GM12875 (cell line): ENCODE measurements around the gene PSPC1.

Experiments used
- H3K4me3 ChIP-seq: one replicate; pipeline ENCODE4 v1.5.1; 2011; ENCODE audit warnings: low read depth, low read length, control low read depth
- TF ChIP-seq, protein P1 (sequence below): IDR thresholded peaks from 2 replicates; pipeline ENCODE4 v1.5.1; 2011; ENCODE audit warnings: low read depth, mild to moderate bottlenecking, control low read depth, inconsistent platforms, low read length, moderate library complexity, borderline replicate concordance; ENCODE audit not compliant: insufficient read depth

The PSPC1 gene

DNA sequence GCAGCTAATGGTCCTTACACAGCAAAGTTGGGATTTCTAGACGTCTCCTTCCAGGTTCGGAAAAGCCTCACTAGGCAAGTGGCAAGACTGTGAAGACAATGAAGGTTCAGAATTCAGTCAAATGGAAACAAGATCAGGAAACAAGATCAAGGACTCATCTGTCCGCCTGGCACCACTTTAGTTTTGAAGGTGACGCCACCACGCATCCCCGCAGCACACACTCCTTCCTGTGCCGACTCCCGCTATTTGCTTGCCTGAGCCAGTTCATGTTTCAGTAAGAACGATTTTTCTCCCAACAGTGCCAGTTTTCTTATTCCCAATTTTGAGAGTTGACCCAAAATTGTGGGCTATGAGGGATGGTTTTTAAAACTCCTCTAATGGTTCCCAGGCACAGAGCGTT, 107.8 kb downstream of the PSPC1 start:
- TF ChIP-seq, protein P1, sequence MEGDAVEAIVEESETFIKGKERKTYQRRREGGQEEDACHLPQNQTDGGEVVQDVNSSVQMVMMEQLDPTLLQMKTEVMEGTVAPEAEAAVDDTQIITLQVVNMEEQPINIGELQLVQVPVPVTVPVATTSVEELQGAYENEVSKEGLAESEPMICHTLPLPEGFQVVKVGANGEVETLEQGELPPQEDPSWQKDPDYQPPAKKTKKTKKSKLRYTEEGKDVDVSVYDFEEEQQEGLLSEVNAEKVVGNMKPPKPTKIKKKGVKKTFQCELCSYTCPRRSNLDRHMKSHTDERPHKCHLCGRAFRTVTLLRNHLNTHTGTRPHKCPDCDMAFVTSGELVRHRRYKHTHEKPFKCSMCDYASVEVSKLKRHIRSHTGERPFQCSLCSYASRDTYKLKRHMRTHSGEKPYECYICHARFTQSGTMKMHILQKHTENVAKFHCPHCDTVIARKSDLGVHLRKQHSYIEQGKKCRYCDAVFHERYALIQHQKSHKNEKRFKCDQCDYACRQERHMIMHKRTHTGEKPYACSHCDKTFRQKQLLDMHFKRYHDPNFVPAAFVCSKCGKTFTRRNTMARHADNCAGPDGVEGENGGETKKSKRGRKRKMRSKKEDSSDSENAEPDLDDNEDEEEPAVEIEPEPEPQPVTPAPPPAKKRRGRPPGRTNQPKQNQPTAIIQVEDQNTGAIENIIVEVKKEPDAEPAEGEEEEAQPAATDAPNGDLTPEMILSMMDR = no peak

DNA sequence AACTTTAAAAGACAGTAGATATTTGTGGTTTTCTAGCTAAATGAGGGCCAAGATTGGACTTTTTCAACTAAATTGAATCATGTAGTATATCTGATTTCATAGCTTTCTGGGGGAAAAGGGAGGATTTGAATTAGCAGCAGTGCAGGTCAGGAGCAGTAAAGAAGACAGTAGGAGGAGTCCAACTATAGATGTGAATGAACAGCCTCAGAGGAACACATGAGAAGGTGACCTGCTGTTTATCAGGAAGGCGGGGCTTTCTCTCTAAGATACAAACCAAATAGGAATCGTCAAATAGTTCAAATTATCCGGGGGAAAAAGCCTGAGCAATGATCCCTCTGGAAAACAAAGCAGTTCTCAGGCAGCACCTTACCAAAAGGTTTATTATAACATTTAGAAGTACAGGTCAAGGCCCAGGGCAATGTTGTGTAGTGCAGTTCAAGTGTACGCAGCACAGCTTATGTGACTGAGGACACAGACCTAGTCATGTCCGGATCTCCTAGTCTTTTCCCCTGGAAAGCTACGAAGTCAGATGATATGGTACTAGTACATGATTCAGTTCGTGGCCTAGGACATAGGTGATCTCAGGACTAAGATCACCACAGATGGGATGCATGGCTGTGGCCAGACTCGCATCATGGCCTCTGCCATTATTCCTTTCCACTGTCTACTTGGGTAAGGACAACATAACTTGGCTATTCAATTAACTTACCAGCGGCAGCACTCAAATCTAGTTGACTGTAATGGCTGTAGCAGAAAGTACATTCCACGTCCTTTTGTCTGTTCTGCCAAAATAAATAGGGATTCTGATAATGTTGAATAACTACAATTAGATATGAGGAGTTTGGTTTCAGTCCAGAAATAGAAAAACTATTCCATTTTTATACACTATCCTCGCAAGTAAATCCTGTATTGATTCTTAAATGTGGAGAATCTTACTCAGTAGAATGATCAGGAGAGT, 109.0 kb downstream of the PSPC1 start:
- TF ChIP-seq, protein P1 = no peak
- H3K4me3 ChIP-seq = no peak overlapping the region

More for the DNA sequence above, 107.8 kb downstream of the PSPC1 start:
- H3K4me3 ChIP-seq = no peak overlapping the region

DNA sequence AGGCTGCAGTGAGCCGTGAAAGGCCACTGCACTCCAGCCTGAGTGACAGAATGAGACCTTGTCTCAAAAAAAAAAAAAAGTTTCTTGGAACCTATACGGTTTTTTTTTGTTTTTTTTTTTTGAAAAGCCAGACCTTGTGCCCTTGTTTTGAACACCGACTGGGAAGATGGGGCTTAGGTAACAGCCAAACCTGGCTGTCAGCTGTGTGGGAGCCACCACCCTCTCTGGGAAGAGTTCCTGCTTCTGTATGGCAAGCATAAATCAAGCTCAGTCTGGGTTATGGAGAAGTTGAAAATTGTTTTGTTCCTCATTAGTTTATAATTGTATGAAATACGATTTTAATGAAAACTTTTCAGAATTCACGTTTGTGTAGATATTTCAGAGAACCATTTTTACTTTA, 109.8 kb downstream of the PSPC1 start:
- H3K4me3 ChIP-seq = no peak overlapping the region
- TF ChIP-seq, protein P1 = no peak

DNA sequence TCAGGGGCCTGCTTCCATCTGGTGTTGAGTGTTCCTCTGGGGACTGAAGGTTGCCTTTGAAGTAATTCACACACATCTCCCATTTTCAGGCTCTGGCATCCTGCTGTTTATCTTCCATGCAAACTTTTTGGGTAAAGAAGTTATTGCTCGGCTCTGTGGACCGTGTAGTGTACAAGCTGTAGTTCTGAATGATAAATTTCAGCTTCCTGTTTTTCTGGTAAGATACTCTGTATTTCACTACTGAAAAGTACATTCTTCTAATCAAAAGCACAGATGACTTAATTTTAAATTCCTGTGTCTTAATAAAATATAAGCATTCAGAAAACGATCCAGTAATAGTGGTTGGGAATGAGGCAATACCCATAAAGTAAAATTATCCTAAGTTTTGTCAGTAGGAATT, 112.6 kb downstream of the PSPC1 start:
- TF ChIP-seq, protein P1 = no peak
- H3K4me3 ChIP-seq = no peak overlapping the region

DNA sequence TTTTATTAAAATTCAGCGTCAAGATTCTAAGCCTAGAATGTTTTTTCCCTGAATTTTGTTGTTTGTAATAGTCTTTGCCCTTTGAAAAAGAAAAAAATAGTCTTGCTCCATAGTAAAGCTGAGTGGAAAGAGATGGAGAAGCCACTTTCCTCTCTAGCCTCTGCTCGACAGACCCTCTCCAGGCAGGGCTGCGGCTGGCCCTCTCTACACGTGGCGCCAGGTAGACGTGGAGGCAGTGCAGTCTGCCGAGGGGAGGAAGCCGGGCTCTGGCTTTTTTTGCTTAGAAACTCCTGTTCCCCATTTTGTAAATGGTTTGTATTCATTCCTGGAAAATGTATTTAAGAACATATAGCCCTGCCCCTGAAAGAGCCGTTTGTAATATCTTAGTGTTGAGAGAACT, 114.0 kb downstream of the PSPC1 start:
- TF ChIP-seq, protein P1 = no peak
- no peak overlapping the region for H3K4me3 ChIP-seq

DNA sequence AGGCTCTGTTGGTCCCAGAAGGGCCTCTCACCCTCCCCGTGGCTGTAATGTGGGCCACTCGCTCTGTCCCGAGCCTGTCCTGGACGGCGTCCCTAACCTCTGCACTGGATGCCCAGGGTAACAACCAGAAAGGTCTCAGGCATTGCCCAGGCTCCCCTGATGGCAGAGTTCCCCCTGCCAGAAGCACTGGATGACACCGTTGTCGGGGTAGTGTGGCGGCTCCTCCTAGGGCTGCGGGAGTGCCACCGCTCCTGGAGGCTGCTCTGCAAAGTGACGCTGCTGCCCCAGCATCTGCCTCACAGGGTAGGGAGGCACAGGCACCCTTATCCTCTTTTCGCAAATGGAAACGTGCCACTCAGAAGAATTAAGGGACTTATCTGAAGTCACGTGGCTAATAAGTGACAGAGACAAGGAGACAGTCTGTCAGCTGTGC, 117.3 kb downstream of the PSPC1 start:
- no peak overlapping the region for H3K4me3 ChIP-seq
- TF ChIP-seq, protein P1 = no peak

DNA sequence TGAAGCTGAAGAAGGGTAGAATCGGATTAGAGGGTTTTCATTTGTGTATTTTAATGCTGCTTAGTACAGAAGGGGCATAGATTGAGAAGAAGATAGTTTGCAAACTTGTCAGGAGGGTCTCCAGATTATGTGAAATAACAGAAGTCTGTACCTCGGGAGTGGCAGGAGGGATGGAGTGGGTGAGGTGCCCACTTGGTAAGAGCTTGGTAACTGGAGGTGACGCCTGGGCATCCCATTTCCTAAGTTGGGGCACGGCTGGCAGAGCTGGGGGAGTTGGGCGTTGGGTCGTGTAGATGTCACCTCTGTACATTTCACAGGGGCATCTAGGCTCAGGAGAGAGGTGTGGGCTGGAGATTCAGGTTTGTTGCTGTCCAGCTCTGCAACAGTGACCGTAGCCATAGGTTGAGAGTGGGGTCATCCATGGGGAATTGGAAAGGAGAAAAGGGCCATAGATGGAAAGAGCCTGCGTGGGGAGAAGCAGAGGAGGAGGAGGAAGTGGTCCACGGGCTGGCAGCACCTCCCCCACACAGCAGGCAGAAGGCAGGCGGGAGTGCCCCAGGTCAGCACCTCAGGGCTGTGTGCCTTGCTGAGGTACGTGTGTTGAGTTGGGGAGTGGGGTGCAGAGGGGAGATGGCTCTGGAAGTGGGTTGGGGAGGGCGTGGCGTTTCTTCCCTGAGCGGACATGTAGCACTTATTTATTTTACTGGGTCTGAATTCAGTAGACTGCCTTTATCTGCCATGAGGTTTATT, 118.1 kb downstream of the PSPC1 start:
- TF ChIP-seq, protein P1 = no peak
- no peak overlapping the region for H3K4me3 ChIP-seq
